NCI-H187 (cell line): ENCODE results near the gene LKAAEAR1.

Source experiments
- DNase-seq, 2 experiments: peaks; one replicate each; lab custom pipeline; 2025; lab: John Stamatoyannopoulos, UW

LKAAEAR1 gene

GRCh38 chr20:64037199-64037497 lies 47.0 kb downstream of the LKAAEAR1 start:
- no peak for DNase-seq

- DNase-seq = no peak
Measured at GRCh38 chr20:64036346-64037198, 47.6 kb downstream of the LKAAEAR1 start.

- no peak for DNase-seq
Measured at GRCh38 chr20:64035933-64036345, 48.3 kb downstream of the LKAAEAR1 start, which contains the start of gene C20orf204. Gene C20orf204 (plus strand): TSS chr20:64036182. CDS start chr20:64036324, 142 bp downstream.

- DNase-seq = no peak
Measured at GRCh38 chr20:64035066-64035932, 48.9 kb downstream of the LKAAEAR1 start.

GRCh38 chr20:64033981-64034493 lies 50.2 kb downstream of the LKAAEAR1 start:
- no peak for DNase-seq
